Measurements from ENCODE around the gene RASL10B. TPM values are rescaled to one million over a fixed set of nuclear protein-coding genes. Genes with fewer than 3 reads are reported as not detected.

RASL10B gene
- total RNA-seq, 6 experiments from 2014 or later, result 1.7 to 5.0 (median 1.8) TPM

DNA sequence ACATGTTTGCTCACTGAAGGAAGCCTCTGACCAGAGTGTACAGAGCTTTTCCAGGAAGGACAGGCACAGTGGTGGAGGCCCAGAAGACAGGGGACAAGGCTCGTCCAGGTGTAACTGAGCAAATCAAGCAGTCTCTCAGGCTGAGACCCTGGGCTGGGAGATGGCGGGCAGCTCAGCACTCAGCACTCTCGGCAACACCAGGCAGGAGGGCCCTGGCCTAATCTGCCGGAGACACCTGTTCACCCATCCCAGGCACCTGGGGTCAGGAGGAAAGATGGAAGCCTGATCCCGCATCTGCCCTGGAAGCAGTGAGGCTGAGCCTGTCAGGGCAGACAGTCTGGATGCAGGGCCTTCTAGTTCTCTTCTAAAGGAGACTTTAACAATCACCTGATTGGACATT lies 4.8 kb downstream of the RASL10B start:
- Mint-ChIP-seq H3K36me3 (ENCODE audit: low read depth) (no peaks in the 10 kb centered on the region), H3K27me3 (ENCODE audit: insufficient read depth) (peaks cover 17% of the 10 kb centered on the region), H3K9me3 (no peaks in the 10 kb centered on the region), H3K4me1 (ENCODE audit: low read depth) (peaks cover 1% of the 10 kb centered on the region), H3K4me3 (no peak overlapping the region), H3K27ac (no peak overlapping the region)
- TF ChIP-seq, protein P1, sequence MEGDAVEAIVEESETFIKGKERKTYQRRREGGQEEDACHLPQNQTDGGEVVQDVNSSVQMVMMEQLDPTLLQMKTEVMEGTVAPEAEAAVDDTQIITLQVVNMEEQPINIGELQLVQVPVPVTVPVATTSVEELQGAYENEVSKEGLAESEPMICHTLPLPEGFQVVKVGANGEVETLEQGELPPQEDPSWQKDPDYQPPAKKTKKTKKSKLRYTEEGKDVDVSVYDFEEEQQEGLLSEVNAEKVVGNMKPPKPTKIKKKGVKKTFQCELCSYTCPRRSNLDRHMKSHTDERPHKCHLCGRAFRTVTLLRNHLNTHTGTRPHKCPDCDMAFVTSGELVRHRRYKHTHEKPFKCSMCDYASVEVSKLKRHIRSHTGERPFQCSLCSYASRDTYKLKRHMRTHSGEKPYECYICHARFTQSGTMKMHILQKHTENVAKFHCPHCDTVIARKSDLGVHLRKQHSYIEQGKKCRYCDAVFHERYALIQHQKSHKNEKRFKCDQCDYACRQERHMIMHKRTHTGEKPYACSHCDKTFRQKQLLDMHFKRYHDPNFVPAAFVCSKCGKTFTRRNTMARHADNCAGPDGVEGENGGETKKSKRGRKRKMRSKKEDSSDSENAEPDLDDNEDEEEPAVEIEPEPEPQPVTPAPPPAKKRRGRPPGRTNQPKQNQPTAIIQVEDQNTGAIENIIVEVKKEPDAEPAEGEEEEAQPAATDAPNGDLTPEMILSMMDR (IDR thresholded peaks at IDR 0.05), result no peak
- no peak for DNase-seq

- no peaks in the 10 kb centered on the region for H3K9me3 Mint-ChIP-seq
- TF ChIP-seq, protein P1 (IDR thresholded peaks at IDR 0.05), result no peak
- H3K4me1 Mint-ChIP-seq (ENCODE audit: low read depth), result no peaks in the 10 kb centered on the region
- H3K27me3 Mint-ChIP-seq (ENCODE audit: insufficient read depth), result peaks cover 29% of the 10 kb centered on the region
- H3K4me3 Mint-ChIP-seq, result no peak overlapping the region
- H3K36me3 Mint-ChIP-seq (ENCODE audit: low read depth), result peaks cover 1% of the 10 kb centered on the region; the same call in 1 of the 2 replicates
- H3K27ac Mint-ChIP-seq, result no peak overlapping the region
- DNase-seq, result no peak
Observed at GRCh38 chr17:35738519-35739133, 7.2 kb downstream of the RASL10B start.

- Mint-ChIP-seq H3K27ac (no peak overlapping the region), H3K27me3 (ENCODE audit: insufficient read depth) (peaks cover 35% of the 10 kb centered on the region), H3K9me3 (no peaks in the 10 kb centered on the region), H3K4me3 (no peak overlapping the region), H3K4me1 (ENCODE audit: low read depth) (no peaks in the 10 kb centered on the region), H3K36me3 (ENCODE audit: low read depth) (peaks cover 4% of the 10 kb centered on the region; the same call in 1 of the 2 replicates)
- TF ChIP-seq, protein P1 (IDR thresholded peaks at IDR 0.05), result no peak
- DNase-seq, result no peak
Observed at GRCh38 chr17:35740216-35740615, 8.8 kb downstream of the RASL10B start.

DNA sequence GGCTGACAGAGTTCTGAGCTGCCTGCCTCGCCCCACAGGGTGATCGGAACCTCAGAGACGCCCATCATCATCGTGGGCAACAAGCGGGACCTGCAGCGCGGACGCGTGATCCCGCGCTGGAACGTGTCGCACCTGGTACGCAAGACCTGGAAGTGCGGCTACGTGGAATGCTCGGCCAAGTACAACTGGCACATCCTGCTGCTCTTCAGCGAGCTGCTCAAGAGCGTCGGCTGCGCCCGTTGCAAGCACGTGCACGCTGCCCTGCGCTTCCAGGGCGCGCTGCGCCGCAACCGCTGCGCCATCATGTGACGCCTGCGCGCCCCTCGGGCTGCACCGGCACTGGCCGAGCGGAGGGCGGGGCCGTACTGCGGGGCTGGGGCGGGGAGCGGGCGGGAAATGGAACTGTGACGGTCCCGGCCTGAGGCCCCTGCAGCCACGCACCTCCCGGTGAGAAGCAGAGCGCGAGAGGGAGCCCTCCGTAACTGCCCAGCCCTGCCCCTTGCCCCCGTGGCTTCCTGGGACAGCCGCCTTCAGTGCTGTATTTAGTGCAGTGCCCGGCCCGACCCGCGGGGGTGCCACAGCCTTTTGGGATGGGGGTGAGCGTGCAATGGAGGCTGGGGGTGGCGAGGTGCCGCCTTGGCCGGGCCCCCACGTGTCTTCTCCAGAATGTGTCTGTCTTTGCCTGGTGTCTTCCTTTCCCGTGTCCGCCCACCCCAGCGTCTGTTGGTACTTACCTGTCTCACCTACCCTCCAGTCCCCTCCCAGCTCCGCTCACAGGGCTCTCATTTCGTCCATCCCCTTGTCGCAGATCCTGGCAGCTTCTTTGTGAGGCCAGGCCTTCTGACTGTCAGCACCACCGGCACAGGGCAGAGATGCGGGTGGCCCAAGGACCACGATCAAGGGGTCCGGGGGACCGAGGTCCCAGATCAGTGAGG lies 9.8 kb downstream of the RASL10B start:
- Mint-ChIP-seq H3K27ac (no peak overlapping the region), H3K4me3 (no peak overlapping the region), H3K27me3 (ENCODE audit: insufficient read depth) (peaks cover 43% of the 10 kb centered on the region), H3K4me1 (ENCODE audit: low read depth) (no peaks in the 10 kb centered on the region), H3K36me3 (ENCODE audit: low read depth) (peaks cover 4% of the 10 kb centered on the region; the same call in 1 of the 2 replicates), H3K9me3 (no peaks in the 10 kb centered on the region)
- TF ChIP-seq, protein P1 (IDR thresholded peaks at IDR 0.05), result no peak
- no peak for DNase-seq

GRCh38 chr17:35742496-35742895 lies 11.1 kb downstream of the RASL10B start:
- no peak overlapping the region for H3K4me3 Mint-ChIP-seq

More at GRCh38 chr17:35742496-35742895, 11.1 kb downstream of the RASL10B start:
- DNase-seq, result no peak
- peaks cover 47% of the 10 kb centered on the region for H3K27me3 Mint-ChIP-seq (ENCODE audit: insufficient read depth)
- H3K9me3 Mint-ChIP-seq, result no peaks in the 10 kb centered on the region
- H3K36me3 Mint-ChIP-seq (ENCODE audit: low read depth), result peaks cover 4% of the 10 kb centered on the region; the same call in 1 of the 2 replicates
- no peaks in the 10 kb centered on the region for H3K4me1 Mint-ChIP-seq (ENCODE audit: low read depth)
- TF ChIP-seq, protein P1 (IDR thresholded peaks at IDR 0.05), result no peak
- no peak overlapping the region for H3K27ac Mint-ChIP-seq

Data from HFFc6 (cell line).